GM12865 (cell line): ENCODE results near the gene NLGN4Y.

Source experiments
- DNase-seq: peaks from one replicate; pipeline ENCODE4 v3.0.0; 2010; ENCODE audit warnings: low read depth
- H3K4me3 ChIP-seq: 2 replicates; pipeline ENCODE4 v1.5.1; 2011; ENCODE audit warnings: mild to moderate bottlenecking, low read depth, low read length, control low read depth
- CTCF ChIP-seq: IDR thresholded peaks from 2 replicates; pipeline ENCODE4 v1.5.1; 2011; ENCODE audit warnings: low read length, control low read depth, low read depth, inconsistent platforms; ENCODE audit not compliant: insufficient read depth; ENCODE audit errors: missing control alignments

Gene NLGN4Y

GRCh38 chrY:14637551-14637950 lies 113.2 kb downstream of the NLGN4Y start:
- no peak for DNase-seq
- no peak for TF ChIP-seq CTCF
- H3K4me3 ChIP-seq: no peak overlapping the region

GRCh38 chrY:14641853-14642252 lies 117.5 kb downstream of the NLGN4Y start:
- no peak overlapping the region for H3K4me3 ChIP-seq
- TF ChIP-seq CTCF: no peak

GRCh38 chrY:14644157-14644952 lies 120.0 kb downstream of the NLGN4Y start:
- no peak overlapping the region for H3K4me3 ChIP-seq
- no peak for DNase-seq
- no peak for TF ChIP-seq CTCF

More at GRCh38 chrY:14641853-14642252, 117.5 kb downstream of the NLGN4Y start:
- no peak for DNase-seq

- DNase-seq: no peak
- H3K4me3 ChIP-seq: no peak overlapping the region
- TF ChIP-seq CTCF: no peak
Observed at GRCh38 chrY:14679181-14679580, 154.9 kb downstream of the NLGN4Y start.

- TF ChIP-seq CTCF: no peak
Observed at GRCh38 chrY:14694543-14694942, 170.2 kb downstream of the NLGN4Y start.

GRCh38 chrY:14708158-14708557 lies 183.8 kb downstream of the NLGN4Y start:
- no peak for TF ChIP-seq CTCF
- no peak for DNase-seq
- no peak overlapping the region for H3K4me3 ChIP-seq

More at GRCh38 chrY:14694543-14694942, 170.2 kb downstream of the NLGN4Y start:
- no peak for DNase-seq
- no peak overlapping the region for H3K4me3 ChIP-seq

GRCh38 chrY:14741596-14741995 lies 217.3 kb downstream of the NLGN4Y start:
- no peak for DNase-seq
- TF ChIP-seq CTCF: no peak
- H3K4me3 ChIP-seq: no peak overlapping the region
